Measurements from ENCODE around the gene PLXNB2.

Gene PLXNB2

DNA sequence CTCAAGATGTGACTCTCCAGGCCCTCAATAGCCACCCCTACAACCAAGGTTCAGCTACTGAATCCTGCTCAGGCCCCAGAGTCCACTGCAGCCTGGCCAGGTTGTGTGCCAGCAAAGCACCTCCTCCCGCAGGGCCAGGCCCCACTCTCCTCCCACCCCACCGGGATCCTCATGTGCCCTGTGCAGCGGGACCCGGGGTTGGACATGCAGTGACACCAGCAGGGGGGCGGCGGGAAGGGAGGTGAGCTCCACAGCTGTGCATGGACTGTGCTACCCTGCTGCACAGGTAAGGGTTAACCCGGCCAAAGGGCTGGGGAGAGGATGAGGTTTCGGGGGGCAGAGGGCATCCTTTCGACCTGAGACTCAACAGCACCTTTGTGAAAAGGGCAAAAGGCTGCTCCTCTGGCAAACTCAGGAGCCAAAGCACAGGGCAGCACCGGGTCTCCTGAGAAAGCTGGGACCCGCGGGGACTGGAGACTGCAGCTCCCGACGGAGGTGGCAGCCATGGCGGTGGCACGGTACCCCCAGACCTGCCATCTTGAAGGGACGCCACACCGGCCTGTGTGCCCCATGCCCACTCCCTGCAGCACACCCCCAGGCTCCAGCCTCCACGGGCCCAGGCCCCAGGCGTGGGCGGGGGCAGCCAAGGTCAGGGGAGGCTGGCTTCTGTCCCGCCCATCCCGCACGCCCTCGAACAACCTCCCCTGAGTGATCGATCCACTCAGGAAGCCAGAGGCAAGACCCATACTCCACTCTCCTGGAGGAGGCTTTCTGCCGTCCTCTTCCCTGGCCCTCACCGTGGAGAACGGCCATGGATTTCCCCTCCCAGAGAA lies 10.6 kb downstream of the PLXNB2 start:
- DNase-seq: no peak

DNA sequence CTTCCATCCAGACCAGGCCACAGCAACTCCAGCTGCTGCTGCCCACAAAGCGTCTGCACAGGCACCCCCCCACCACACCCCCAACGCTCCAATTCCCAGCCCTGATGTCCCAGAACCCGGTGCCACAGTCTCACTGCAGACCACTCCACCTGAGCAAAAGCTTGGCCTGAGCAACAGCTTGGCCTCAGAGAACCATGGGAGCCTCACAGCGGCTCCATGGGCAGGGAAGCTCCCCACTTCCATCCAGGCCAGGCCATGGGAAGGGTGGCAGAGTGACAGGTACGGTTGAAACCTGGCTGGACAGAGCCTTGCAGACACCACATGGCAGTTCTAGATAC lies 13.2 kb downstream of the PLXNB2 start:
- DNase-seq: no peak

DNA sequence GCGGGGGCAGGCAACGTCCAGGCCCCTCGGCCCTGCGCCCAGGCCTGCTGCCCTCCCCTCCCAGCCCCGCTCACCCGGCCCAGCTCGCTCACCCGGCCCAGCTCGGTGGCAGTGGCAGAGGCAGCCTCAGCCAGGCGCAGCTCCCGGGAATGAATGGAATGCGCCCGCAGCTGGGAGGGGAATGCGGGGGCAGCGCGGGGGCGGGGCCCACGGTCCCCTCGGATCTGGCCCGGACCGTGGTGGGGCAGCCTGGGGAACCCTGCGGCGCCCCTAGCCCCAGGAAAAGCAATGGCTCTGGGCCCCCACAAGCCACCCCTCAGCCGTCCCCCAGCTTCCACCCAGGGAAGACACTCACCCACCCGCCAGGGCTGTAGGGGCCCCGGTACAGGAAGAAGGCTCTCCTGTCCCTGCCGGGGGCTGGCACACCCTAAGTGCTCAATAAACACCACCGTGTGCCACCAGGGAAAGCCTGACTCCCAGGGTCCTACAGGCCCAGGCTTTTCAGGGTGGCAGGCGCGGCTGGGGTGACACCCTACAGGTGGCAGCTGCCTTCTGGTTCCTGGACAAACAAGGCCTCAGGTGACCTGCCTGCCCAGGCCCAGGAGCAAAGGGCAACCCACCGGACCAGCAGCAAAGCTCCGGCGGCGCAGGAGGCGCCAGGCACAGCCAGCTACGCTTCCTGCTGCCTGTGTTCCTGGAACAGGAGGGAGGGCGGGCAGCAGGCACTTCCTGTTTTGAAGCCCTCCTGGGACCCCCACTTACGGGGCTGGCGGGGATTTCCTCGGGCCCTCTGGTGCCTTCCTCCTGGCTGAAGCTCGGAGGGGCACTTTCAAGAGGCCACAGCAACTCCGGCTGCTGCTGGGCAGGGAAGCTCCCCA lies 13.8 kb downstream of the PLXNB2 start:
- no peak for DNase-seq

GRCh38 chr22:50292643-50293440 lies 14.6 kb downstream of the PLXNB2 start:
- DNase-seq: no peak

DNA sequence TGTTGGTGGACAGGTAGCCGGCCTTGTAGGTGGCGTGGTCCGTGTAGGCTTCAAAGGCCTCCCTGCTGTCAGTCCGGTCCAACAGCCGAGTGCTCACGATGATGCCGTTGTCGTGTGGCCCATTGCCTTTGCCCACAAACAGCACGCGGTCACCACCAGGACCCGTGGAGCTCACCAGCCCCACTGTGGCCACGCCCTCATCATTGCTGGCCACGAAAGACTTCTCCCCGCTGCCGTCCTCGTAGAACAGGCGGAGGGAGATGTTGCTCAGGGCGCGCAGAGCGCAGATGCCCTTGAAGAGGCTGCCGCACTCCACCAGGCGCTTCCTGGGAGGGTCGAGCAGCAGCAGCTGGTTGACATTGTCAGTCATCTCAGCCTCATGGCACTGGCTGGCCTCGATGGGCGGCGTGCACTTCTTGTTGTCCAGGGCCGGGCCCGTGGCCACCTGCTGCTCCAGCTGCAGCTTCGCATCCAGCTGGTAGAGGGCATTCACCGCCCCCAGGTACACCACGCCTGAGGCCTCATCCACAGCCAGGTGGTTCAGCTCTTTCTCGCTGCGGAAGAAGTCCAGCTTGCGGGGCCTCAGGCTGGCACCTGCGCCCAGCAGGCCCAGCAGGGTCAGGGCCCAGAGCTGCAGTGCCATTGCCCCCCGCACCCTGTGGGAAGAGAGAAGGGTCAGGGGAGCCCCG lies 17.4 kb downstream of the PLXNB2 start:
- no peak for DNase-seq

- no peak for DNase-seq
These were observed 18.1 kb downstream of the PLXNB2 start for GRCh38 chr22:50289151-50289941.

DNA sequence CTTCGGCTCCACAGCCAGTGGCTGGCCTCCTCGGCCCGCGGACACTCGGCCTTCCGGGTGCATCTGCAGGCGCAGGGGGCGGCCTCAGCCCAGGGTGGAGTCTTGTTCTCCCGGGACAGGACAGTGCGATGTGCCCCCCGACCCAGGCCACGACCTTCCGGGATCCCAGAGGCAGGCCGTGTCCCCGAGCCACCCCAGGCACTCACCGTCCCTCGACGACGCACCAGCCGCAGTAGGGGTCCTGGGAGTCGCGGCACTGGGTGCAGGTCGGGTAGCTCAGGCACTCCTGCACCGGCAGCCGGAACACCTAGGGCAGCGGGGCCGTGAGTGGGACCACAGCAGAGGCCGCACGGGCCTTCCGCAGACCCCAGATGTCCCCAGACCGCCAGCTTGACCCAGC lies 19.7 kb downstream of the PLXNB2 start:
- no peak for DNase-seq

DNA sequence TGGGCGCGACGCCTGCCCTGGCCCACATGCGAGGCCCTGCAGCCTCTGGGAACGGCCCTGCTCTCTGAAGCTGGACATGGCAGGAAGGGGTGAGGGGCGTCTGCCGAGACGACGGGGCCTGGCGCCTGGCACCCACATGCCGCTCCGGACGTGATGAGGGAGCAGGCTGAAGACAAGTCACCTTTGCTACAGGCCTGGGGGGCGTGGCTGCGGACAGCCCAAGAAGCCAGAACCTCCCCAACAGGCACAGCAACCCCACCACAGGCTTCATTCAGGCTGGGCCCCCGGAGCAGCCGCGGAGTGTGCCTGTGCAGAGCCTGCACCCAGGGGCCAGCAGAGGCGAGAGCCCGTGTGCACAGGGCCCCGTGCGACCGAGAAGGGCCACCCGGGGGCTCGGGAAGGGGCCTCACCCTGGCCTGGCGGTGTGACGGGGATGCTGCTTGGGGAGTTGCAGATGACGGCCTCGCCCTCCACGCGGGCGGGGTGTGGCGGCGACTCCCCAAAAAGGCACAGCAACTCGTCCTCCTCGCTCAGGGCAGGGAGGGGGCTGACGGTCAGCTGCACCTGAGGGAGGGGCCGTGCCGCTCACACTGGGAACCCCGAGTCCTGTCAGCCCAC lies 20.6 kb downstream of the PLXNB2 start:
- DNase-seq: no peak

DNA sequence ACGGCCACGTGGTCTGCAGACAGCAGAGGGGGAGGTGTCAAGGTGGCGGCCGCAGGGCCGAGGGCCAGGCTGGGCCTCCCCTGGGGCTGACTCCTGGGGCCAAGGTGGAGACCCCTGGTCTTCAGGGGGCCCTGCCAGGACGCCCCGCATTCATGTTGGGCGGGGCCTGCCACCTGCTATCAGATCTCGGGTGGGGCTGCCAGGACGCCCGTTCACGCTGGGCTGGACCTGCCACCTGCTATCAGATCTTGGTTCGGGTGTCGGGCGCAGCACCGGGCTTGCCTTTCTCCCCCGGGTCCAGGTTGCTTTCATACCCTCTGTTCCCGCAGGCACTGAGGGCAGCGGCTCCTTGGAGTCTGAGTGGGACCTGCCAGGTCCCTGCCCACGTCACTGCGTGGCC lies 21.2 kb downstream of the PLXNB2 start:
- no peak for DNase-seq

- DNase-seq: no peak
These were observed 21.7 kb downstream of the PLXNB2 start for GRCh38 chr22:50285568-50286229.

DNA sequence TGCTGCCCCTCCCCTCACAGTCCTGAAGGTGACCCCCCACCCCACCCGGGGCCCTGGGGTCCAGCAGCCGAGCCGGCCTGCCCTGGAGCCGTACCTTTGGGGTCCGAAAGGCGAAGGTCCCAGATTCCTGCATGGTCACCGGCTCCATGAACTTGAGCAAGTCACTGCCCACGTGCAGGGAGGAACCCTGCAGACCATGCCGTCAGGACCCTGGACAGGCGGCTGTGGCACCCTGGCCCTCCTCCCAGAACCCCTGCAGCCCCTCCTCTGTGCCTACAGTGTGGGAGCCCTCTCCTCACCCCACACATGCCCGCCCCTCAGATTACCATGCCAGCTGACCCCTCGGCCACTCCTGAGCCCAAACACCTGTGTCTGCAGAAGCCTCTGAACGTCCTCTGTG lies 23.0 kb downstream of the PLXNB2 start:
- no peak for DNase-seq

DNA sequence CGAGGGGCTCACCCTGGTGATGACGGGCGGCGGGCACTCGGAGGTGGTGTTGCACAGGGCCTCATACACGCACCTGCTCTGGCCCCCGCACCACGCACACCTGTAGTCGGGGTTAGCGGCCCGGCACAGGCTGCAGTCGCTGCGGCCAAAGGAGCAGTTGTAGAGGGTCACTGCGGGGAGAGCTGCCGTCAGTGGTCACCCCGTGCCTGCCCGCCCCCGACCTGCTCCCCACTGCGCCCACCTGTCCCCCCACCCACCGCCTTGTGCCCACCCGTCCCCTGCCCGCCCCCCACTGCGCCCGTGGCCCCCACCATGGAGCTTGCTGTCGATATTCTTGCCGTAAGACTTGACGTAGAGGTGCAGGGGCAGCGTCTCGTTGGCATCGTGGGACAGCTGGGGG lies 23.6 kb downstream of the PLXNB2 start:
- no peak for DNase-seq

DNA sequence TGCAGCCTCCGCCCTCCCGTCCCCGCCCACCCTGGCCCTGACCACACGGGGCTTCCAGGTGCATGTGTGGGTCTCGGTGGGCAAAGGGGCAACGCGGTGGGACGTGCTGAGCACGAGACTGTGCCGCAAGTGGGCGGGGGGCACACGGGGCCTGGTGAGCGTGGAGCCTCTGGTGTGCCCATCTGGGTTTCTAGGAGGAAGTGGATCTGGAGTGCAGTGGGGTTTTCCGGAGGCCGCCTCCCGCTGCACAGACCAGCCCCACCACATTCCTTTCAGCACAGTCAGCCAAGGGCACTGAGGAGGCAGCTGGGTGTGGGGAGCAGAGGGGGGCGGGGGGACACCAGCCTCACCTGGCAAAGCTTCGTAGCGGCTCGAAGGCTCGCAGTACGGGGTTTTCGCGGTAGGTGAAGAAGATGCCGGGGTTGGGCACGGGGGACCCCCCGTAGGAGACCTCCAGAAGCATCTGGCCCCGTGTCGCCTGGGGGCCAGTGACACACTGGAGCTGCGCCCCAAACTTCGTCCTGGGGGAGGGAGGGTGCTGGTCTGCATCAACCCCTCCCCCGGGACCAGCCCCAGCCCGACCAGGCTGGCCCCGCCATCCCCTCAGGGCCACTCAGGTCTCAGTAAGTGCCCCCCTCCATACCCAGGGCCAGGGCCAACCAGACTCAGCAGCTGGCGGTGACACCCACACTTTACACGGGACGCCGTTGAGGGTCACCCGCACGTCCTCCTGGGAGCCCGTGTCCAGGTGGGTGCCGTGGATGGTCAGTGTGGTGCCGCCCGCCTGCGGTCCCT lies 24.9 kb downstream of the PLXNB2 start:
- DNase-seq: no peak

DNA sequence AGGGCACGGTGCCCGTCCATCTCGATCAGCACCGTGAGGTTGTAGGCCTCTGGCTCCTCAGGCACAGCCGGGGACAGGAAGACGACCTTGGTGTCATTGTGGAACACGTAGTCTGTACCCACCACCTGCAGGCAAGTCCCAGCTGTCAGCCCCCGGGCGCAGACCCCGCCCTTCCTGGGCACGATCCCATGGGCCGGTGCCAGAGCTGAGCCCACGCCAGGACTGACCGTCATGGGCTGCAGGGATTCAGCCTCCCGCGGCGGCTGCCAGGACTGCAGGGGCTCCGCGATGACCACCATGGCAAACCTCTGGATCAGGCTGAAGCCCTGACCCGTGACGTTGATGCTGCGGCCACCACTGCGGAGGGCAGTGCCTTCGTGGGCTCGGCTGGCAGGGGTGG lies 25.5 kb downstream of the PLXNB2 start:
- no peak for DNase-seq

DNA sequence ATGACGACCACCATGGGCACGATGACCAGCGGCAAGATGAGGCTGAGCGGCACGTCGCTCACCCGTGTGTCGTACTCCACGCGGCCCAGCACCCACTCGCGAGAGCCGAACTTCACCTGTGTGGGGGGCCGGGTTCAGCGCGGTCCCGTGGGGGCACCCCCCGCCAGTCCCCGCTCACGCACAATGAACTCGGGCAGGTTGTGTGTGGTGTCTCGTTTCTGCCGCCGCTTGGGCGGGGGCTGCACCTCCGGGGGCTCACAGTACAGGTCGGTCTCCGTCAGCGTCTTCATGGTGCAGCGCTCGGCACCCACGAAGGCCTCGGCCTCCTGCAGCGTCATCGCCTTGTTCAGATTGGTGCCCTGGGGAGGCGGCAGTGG lies 26.1 kb downstream of the PLXNB2 start:
- DNase-seq: no peak

GRCh38 chr22:50280708-50281383 lies 26.6 kb downstream of the PLXNB2 start:
- no peak for DNase-seq

- no peak for DNase-seq
These were observed 27.3 kb downstream of the PLXNB2 start for GRCh38 chr22:50280022-50280707.

DNA sequence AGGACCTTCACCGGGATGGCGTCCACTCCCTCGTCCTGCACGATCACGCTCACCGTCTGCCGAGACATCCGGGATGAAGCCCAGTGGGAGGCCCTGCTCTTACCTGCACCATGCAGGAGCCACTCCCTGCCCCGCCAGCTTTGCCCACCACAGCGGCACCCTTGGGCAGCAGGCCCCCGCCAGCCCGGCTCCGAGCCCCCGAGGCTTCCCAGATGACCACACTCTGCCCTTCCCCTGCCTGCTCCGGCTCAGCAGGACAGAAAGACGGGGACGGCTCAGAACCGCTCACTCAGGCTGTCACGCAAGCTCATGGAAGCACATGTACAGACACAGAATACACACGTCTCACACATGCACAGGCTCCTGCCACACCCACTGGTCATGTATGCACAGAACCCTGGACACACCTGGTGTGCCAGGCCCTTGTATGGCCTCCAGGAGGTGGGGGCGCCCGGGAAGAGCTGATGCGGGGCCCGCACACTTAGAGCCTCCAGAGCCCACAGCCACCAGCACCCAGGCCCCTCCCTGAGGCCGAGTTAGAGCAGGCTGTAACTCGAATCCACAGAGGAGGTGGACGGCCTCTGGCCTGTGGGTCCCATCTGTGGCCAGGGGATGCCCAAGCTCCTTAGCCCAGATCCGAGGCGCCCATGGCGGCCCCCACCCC lies 28.4 kb downstream of the PLXNB2 start:
- DNase-seq: no peak
